Uterus (tissue), 2 donors: Measurements from ENCODE around the gene TBCA.

Experiments used
- CTCF ChIP-seq, 4 experiments: fragments of 200-600 bp in 2 of 4; fragments of 450-650 bp in 2 of 4; sonication (generic) in 2 of 4; IDR thresholded peaks; one replicate each; pipeline ENCODE4 v1.5.1; 2016 to 2019; ENCODE audit warnings: antibody characterized with exemption in 4 of 4, mild to moderate bottlenecking in 2 of 4, moderate library complexity in 1 of 4
- POLR2A ChIP-seq, 2 donors: fragments of 450-650 bp; IDR thresholded peaks; one replicate each; pipeline ENCODE4 v1.6.1; 2016; ENCODE audit warnings: antibody characterized with exemption in 2 of 2, mild to moderate bottlenecking in 1 of 2, moderate library complexity in 1 of 2

DNA sequence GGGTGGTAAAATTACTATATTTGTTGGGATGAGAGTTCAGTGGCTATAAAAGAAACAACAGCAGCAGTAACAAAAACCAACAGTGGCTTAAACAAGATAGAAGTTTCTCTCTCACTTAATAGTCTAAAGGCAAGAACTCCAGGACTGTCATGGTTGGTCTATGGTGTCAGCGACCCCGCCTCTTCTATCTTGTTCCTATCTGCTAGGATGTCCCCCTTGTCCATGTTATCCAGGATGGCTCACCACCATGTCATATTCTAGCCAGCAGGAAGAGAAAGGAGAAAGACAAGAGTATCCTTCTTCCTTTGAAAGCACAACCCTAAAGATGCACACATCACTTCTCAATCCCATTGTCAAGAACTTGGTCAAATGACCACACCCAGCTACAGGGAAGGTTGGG, 126.4 kb downstream of the TBCA start:
- TF ChIP-seq CTCF (IDR thresholded peaks at IDR 0.05) (no peak), POLR2A (IDR thresholded peaks at IDR 0.05) (no peak)
